NCI-H1436 treated with DMSO at 0.1 percent for 48 hours (cell line): Measurements from ENCODE around the gene AKAP6.

ENCODE experiments used
- DNase-seq: peaks from one replicate; lab custom pipeline; 2025; lab: John Stamatoyannopoulos, UW

Gene AKAP6

GRCh38 chr14:32412103-32412502 lies 83.0 kb downstream of the AKAP6 start:
- no peak for DNase-seq

GRCh38 chr14:32412532-32412931 lies 83.4 kb downstream of the AKAP6 start:
- DNase-seq, result no peak

DNA sequence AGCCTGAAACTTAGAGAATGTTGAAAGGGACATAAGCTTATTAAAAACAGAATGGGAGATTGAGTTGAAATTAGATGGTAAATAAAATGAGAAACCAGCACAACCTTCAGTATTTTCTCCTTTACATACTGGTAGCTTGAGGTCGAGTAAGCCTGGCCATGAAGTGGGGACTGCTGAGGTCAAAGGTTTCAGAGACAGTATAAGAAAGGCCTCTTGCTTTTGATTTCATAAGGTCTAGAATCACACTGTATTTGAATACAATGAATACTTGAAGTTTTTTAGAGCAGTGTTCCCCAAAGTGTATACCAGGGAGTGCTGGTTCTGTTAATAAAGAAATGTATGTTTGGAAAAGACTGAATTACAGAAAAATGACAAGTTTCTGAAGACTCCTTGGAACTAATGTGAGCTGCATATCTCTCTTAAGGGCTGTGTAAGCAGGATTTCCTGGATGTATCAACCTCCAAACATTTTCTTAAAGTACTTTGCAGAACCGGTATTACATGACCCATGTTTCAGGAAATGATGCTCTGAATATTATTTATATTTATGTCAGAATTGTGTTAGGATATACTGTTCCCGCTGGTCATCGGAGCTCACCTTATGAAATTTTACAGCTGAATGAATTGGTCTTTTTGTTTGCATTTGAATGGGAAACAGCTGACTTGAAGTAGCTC lies 85.0 kb downstream of the AKAP6 start:
- no peak for DNase-seq

DNA sequence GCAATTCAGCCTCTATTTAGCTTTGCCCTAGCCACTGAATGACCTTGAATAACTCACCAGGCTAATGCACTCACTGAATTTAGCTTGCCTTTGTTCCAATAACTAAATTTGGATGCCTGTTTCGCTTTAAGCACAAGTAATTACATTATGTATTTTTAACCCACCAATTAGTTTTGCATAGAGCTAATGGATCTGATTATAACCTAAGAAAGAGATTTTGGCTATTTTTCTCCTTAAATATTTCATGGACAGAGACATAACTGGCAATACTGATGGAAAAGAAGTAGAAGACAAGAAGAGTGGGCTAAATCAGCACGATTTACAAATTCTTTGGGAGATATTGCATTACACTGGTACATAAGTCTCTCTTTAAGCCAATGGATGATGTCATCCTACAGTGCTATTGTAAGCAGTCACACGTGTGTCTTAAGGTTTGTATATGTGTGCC lies 85.7 kb downstream of the AKAP6 start:
- no peak for DNase-seq

- DNase-seq, result no peak
These were observed 89.0 kb downstream of the AKAP6 start for GRCh38 chr14:32417956-32418552.

- DNase-seq, result no peak
These were observed 90.3 kb downstream of the AKAP6 start for GRCh38 chr14:32419429-32419828.

GRCh38 chr14:32421781-32422180 lies 92.7 kb downstream of the AKAP6 start:
- no peak for DNase-seq

DNA sequence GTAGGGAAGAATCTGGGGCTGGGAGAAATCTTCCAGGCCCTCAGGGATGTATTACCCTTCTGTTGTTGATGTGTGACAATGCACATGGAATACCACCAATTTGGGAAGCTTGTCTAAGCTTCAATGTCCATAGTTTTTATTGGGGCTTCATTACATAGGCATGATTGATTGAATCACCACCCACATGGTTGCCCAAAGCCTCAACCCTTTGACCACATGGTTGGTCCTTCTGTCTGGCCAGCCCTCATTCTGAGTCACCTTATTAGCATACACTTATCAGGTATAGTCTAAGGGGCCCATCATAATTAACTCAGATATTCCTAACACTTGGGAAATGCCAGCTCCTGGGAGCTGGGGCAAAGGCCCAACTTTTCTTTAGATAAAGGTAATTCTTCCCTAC lies 93.3 kb downstream of the AKAP6 start:
- no peak for DNase-seq

DNA sequence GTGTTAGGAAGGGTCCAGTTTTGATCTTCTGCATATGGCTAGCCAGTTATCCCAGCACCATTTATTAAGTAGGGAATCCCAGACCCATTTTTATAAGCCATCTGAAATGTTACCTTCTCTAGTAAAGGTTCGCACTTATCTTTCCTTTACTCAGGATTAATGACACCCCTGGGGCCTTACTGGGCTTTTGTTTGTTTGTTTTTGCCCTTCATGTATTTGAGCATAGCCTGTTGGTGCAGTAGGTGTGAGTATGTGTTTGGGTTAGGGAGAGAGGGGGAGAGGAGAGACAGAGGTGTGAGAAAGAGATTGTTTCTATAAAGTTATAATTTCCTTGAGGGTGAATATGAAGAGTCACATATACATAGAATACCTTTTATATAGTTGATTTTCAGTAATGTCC lies 96.9 kb downstream of the AKAP6 start:
- no peak for DNase-seq

DNA sequence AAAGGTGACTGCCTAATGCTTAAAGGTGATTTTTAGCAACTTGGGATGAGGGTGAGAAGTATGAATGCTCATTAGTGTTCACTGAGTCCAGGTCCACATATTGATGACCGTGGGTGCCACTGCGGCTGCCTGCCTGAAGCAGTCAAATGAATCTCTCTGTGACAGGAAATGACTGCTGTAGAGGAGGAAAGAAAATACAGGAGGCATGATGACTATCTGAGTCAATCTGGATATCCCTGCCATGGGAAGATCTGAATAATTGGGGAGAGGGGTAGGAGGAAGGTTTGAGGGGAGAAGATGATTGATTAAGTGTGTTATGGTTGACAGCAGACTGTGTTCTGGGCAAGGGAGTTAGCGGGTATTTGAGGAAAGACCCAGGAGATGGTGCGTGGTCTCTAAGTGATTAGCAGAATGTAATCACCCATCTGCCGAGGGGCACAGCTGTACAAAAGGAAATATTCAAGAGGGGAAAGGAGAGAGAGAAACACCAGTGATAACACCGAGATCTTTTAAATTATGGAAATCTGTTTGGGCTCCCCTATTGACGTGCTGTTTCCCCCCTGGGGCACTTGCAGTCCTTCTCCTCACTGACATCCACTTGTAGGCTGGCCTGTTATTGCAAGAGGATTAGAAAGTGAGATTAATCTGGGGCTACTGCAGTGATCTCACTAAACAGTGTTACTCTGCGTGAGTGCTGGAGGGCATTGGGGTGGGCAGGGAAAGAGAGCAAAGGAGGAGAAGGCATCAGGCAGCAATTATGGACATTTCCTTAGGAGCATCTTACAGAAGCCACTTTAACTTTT lies 97.7 kb downstream of the AKAP6 start:
- no peak for DNase-seq

DNA sequence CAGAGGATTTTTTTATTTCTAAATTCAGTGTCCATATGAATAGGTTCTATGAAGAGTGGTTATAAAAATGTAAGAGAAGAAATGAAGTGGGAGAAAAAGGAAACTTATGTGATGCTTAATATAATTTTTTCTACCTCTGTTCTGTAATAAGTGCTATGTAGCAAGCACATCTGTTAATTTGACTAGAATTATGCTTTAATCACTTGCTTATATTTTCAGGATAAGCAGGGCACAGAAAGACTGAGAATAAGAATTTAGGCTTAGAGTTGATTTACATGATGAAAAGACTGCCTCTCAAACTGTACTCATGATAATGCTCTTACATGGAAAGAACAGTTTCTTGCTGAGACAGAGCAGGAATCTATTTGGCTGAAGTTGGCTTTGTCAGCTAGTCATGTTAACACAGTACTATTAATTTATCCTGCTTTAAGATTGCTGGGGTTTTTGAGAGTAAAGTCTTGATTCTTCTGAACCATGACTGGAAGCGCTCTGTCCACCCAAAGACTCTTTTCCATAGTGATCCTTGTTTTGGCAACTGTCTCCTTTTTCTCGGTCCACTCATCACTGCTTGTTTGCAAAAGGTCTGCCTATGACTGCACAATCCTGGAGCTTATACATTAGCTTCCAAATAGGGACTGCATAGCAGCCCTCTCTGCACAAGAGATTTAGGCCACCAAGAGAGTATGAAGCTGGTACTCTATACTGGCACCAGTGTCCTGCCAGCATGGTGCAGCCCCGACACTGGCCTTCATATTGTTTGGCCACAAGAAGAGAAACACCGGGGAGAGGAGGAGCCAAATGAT lies 98.8 kb downstream of the AKAP6 start:
- no peak for DNase-seq

GRCh38 chr14:32428875-32429274 lies 99.8 kb downstream of the AKAP6 start:
- no peak for DNase-seq

DNA sequence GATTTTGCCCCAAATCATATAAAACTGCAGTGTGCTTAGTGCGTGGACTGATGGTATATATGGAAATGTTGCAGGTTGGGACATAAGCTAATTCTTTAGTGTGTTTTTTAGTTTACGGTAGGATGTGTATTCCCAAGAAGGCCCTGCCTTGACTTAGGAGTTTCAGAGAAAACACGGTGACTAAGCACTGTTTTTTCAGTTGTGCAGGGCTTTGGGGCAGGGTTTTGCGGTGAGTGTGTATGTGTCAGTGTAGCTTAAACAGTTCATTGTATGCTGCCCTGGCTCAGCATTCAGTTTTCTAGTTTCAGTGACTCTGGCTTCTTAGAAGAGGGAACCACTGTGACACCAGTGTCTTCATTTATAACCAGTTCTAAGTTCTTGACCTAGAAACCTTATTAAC lies 101.2 kb downstream of the AKAP6 start:
- DNase-seq, result no peak

DNA sequence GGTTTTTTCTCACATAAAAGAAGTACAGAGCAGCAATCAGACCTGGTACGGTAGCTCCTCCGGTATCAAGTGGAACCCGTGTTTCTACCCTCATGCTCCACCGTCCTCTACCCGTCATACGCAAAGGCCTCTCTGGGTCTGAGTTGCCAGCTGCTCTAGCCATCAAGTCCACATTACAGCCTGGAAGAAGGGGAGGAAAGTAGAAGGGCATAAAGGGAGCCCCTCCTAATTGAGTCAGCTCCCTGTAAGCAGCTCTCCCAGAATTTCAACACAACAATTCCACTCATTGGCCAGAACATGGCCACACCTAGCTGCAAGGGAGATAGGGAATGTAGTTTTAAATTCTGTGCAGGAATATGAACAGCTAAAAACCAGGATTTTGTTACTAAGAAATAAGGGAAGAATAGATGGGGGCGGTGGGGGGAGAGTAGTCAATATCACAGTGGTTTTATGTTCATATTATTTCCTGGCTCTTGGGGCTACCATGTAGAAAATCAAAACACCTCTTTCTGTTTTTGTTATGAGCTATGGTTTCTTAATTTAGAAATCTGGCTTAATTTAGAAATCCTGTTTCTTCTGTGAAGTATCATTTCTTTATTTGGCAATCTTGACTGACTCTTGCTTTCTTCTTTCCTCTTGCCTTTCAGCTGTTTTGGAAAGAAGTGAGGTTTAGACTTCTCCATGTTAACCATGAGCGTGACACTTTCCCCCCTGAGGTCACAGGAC lies 103.9 kb downstream of the AKAP6 start:
- DNase-seq, result no peak

DNA sequence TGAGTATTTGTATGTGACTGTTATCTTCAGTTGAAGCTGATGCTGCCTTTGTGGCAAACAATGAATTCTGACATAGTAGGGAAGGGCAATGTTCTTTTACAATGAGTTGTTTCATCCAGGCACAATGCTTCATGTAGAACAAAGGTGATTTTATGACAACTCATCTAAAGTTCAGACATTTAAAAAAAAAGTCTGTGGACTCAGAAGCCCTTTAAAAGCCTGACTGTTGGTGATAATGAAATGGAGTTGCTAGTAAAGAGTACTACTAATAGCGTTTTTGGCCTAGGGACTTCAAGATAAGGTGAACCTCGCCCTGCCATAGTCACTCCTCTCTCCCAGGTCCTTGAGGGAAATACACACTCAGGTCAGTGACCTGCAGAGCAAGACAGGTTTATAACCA lies 105.1 kb downstream of the AKAP6 start:
- no peak for DNase-seq

DNA sequence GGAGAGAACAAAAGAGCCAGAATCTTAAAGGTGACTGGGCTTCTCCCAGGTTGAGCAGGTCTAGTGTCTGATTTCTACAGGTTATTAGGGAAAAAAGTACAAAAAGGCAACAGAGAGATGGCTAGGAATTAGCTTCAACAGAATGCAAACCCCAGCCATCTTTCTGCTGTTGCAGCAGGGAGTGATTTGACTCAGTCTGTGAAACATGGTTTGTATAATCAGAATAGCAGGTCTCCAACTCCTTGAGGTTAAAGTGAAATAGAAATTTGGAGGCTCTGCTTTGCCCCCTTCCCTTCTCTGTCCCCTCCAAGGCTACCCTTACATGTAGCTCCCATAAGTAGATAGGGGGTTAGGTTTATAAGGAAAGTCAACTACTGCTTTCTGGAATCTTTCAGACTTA lies 105.8 kb downstream of the AKAP6 start:
- DNase-seq, result no peak

- no peak for DNase-seq
These were observed 106.3 kb downstream of the AKAP6 start for GRCh38 chr14:32435411-32435810.

- DNase-seq, result no peak
These were observed 107.9 kb downstream of the AKAP6 start for GRCh38 chr14:32436993-32437392.

DNA sequence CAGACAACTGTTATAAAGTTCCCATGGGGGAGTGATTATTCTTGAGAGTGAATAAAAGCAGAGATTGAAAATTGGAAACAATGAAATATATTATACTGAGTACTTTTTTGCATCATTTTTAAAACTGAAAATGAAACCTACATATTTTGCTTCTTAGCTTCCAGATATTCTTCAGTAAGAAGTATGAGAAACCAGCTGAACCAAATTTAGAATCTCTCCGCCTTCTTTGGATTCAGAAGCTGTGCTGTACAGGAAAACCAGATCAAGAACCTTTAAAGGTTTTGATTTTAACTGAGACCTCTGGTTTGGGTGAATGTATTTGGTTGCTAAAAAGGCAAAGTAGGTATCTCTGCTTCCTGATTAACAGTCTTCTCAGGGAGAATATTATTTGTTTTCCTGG lies 109.4 kb downstream of the AKAP6 start:
- no peak for DNase-seq

DNA sequence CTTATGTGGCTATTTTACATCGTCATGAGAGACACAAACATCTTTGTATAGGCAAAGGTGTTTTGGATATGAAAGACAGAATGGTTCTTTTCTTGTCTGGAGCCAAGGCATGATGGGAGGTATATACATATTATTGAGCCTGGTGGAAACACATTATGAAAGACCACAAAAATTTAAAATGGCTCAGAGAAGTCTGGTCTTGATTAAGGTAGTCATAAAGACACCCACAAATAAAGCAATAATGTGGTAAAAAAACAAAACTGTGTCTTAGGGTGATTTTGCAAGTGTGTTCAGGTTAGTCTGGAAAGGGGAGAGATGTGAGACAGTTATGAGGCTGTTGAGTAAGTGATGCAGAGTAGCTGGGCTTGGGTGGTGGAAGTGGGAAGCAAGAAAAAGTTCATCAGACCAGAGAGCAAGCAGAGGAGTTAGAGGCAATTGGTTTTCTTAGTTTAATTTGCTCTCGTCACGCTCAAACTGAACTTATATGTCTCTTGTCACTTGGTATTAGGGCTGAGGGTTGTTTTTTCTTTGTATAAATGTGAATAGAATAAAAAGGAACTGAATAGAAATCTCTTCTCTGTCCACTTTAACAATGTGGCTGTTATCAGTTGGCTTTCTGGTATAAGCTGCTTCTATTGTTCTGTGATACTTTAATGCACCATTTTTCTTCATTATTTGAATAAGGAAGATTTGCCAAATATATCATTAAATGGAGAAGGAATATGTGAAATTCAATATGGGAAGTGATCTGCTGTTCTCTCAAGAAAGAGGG lies 115.0 kb downstream of the AKAP6 start:
- DNase-seq, result no peak

GRCh38 chr14:32447371-32447770 lies 118.3 kb downstream of the AKAP6 start:
- DNase-seq, result no peak
